HL-60 (cell line): ENCODE results near the gene IQGAP2.

ENCODE experiments used
- CTCF ChIP-seq: IDR thresholded peaks from one replicate; pipeline ENCODE4 v1.5.1; 2011; ENCODE audit warnings: low read length, control low read depth, inconsistent platforms; ENCODE audit not compliant: insufficient read depth
- POLR2AphosphoS5 ChIP-seq: IDR thresholded peaks from 2 replicates; pipeline ENCODE4 v1.6.1; 2012; ENCODE audit warnings: low read depth

GRCh38 chr5:76696251-76696650 lies 293.2 kb downstream of the IQGAP2 start:
- TF ChIP-seq CTCF (no peak), POLR2AphosphoS5 (no peak)
